ENCODE data around the gene SCLT1.

SCLT1 gene

GRCh38 chr4:128913228-128913627, 180.1 kb downstream of the SCLT1 start:
- TF ChIP-seq TAF1 (IDR thresholded peaks at IDR 0.05; ENCODE audit: borderline replicate concordance, insufficient read depth, low read length): no peak
- TF ChIP-seq SIN3A (IDR thresholded peaks at IDR 0.05; ENCODE audit: borderline replicate concordance, insufficient read depth, low read length): no peak
- TF ChIP-seq POLR2AphosphoS5 (IDR thresholded peaks at IDR 0.05; ENCODE audit: low read depth, low read length): no peak
- TF ChIP-seq, protein P1, sequence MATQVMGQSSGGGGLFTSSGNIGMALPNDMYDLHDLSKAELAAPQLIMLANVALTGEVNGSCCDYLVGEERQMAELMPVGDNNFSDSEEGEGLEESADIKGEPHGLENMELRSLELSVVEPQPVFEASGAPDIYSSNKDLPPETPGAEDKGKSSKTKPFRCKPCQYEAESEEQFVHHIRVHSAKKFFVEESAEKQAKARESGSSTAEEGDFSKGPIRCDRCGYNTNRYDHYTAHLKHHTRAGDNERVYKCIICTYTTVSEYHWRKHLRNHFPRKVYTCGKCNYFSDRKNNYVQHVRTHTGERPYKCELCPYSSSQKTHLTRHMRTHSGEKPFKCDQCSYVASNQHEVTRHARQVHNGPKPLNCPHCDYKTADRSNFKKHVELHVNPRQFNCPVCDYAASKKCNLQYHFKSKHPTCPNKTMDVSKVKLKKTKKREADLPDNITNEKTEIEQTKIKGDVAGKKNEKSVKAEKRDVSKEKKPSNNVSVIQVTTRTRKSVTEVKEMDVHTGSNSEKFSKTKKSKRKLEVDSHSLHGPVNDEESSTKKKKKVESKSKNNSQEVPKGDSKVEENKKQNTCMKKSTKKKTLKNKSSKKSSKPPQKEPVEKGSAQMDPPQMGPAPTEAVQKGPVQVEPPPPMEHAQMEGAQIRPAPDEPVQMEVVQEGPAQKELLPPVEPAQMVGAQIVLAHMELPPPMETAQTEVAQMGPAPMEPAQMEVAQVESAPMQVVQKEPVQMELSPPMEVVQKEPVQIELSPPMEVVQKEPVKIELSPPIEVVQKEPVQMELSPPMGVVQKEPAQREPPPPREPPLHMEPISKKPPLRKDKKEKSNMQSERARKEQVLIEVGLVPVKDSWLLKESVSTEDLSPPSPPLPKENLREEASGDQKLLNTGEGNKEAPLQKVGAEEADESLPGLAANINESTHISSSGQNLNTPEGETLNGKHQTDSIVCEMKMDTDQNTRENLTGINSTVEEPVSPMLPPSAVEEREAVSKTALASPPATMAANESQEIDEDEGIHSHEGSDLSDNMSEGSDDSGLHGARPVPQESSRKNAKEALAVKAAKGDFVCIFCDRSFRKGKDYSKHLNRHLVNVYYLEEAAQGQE (IDR thresholded peaks at IDR 0.05; ENCODE audit: insufficient read depth in 1 of 2, low read depth in 2 of 2, low read length in 2 of 2): no peak
- TF ChIP-seq FOXP2 (optimal IDR thresholded peaks at IDR 0.05; ENCODE audit: borderline replicate concordance, extremely low read depth, extremely low read length, insufficient read depth): no peak

- TF ChIP-seq POLR2AphosphoS5 (IDR thresholded peaks at IDR 0.05; ENCODE audit: low read depth, low read length) (no peak), FOXP2 (optimal IDR thresholded peaks at IDR 0.05; ENCODE audit: borderline replicate concordance, extremely low read depth, extremely low read length, insufficient read depth) (no peak), TAF1 (IDR thresholded peaks at IDR 0.05; ENCODE audit: borderline replicate concordance, insufficient read depth, low read length) (no peak), SIN3A (IDR thresholded peaks at IDR 0.05; ENCODE audit: borderline replicate concordance, insufficient read depth, low read length) (no peak)
- TF ChIP-seq, protein P1 (IDR thresholded peaks at IDR 0.05; ENCODE audit: insufficient read depth in 1 of 2, low read depth in 2 of 2, low read length in 2 of 2): no peak
These were observed 184.6 kb downstream of the SCLT1 start for GRCh38 chr4:128908735-128909134.

- TF ChIP-seq FOXP2 (optimal IDR thresholded peaks at IDR 0.05; ENCODE audit: borderline replicate concordance, extremely low read depth, extremely low read length, insufficient read depth) (no peak), SIN3A (IDR thresholded peaks at IDR 0.05; ENCODE audit: borderline replicate concordance, insufficient read depth, low read length) (no peak)
- TF ChIP-seq, protein P1 (IDR thresholded peaks at IDR 0.05; ENCODE audit: insufficient read depth in 1 of 2, low read depth in 2 of 2, low read length in 2 of 2): no peak
These were observed 185.4 kb downstream of the SCLT1 start for GRCh38 chr4:128907981-128908380.

DNA sequence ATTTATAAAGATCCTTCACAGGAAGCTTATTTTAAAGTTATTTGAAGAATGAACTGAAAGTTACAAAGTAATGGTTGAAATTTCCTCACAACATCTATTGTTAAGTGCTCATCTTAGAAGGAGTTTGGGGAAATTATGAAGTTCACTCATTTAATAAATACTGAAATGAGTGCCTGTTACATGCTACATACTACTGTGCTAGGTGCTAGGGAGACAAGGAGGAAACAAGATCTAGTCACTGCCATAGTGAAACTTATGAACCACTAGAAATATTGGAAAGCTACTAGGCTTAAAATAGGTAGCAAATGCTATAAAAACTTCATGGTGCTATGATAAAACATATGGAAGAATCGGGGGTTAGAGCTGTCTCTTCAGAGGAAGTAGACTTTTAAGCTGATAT, 186.8 kb downstream of the SCLT1 start:
- TF ChIP-seq POLR2AphosphoS5 (IDR thresholded peaks at IDR 0.05; ENCODE audit: low read depth, low read length): no peak
- TF ChIP-seq SIN3A (IDR thresholded peaks at IDR 0.05; ENCODE audit: borderline replicate concordance, insufficient read depth, low read length): no peak
- TF ChIP-seq, protein P1 (IDR thresholded peaks at IDR 0.05; ENCODE audit: insufficient read depth in 1 of 2, low read depth in 2 of 2, low read length in 2 of 2): no peak
- TF ChIP-seq FOXP2 (optimal IDR thresholded peaks at IDR 0.05; ENCODE audit: borderline replicate concordance, extremely low read depth, extremely low read length, insufficient read depth): no peak
- TF ChIP-seq TAF1 (IDR thresholded peaks at IDR 0.05; ENCODE audit: borderline replicate concordance, insufficient read depth, low read length): no peak

- TF ChIP-seq SIN3A (IDR thresholded peaks at IDR 0.05; ENCODE audit: borderline replicate concordance, insufficient read depth, low read length): no peak
- no peak for TF ChIP-seq TAF1 (IDR thresholded peaks at IDR 0.05; ENCODE audit: borderline replicate concordance, insufficient read depth, low read length)
- no peak for TF ChIP-seq FOXP2 (optimal IDR thresholded peaks at IDR 0.05; ENCODE audit: borderline replicate concordance, extremely low read depth, extremely low read length, insufficient read depth)
- TF ChIP-seq, protein P1 (IDR thresholded peaks at IDR 0.05; ENCODE audit: insufficient read depth in 1 of 2, low read depth in 2 of 2, low read length in 2 of 2): no peak
- no peak for TF ChIP-seq POLR2AphosphoS5 (IDR thresholded peaks at IDR 0.05; ENCODE audit: low read depth, low read length)
These were observed 188.5 kb downstream of the SCLT1 start for GRCh38 chr4:128904821-128905220.
